Nephron progenitor cell (in vitro differentiated cells): Measurements from ENCODE around the gene CAMKMT.

ENCODE experiments used
- DNase-seq: peaks from one replicate; pipeline ENCODE4 v3.0.0; 2021
- H3K27ac Mint-ChIP-seq: 2 replicates; pipeline ENCODE4 v1.8.0; 2021; ENCODE audit warnings: mild to moderate bottlenecking, moderate library complexity, mixed read lengths
- H3K27me3 Mint-ChIP-seq: 2 replicates; pipeline ENCODE4 v1.8.0; 2021; ENCODE audit warnings: mild to moderate bottlenecking, low read depth, mixed read lengths; ENCODE audit not compliant: poor library complexity
- H3K36me3 Mint-ChIP-seq: 2 replicates; pipeline ENCODE4 v1.8.0; 2021; ENCODE audit warnings: low read depth, mixed read lengths
- H3K4me1 Mint-ChIP-seq: 2 replicates; pipeline ENCODE4 v1.8.0; 2021; ENCODE audit warnings: mixed read lengths
- H3K4me3 Mint-ChIP-seq: 2 replicates; pipeline ENCODE4 v1.8.0; 2021; ENCODE audit warnings: mild to moderate bottlenecking, moderate library complexity, mixed read lengths
- H3K9me3 Mint-ChIP-seq: 2 replicates; pipeline ENCODE4 v1.8.0; 2021; ENCODE audit warnings: mild to moderate bottlenecking, moderate library complexity, mixed read lengths
- TF ChIP-seq, protein P1 (sequence below): fragments of 200-600 bp; sonication (generic); IDR thresholded peaks from 2 replicates; pipeline ENCODE4 v1.5.0; 2021; ENCODE audit warnings: antibody characterized with exemption

CAMKMT gene

DNA sequence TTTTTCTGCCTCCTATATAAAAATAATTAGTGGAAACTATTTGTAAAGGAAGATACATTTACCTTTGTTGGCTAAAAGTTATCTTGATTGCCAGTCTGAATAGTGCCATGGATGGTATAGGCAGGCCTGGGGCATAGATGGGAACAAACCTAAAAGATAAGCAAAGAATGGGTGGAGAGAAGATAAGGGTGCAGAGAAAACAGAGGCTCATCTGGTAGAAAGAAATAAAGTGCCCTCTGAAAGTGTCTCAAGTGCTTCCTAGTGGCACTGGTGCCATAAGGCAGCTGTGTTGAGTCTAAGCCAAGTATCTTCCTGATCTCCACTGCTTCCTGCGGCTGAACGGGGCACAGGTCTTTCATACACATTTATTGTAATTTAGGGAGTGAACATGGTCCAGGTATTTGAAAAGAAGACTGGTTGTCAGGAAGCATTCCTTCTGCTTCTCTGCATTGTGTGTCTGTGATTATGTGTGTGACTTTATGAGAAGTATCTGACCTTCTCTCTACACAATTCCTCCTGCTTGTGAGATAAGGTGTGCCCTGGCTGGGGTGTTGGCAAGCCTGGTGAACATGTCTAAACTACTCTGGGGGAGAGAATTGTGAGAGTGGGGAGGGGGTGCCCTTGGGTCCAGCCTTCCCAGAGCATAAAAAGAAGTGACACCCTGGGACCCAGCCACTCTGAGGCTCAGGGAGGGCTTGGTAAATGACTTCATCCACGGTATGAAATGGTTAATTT is 280.5 kb downstream of the CAMKMT start:
- TF ChIP-seq, protein P1, sequence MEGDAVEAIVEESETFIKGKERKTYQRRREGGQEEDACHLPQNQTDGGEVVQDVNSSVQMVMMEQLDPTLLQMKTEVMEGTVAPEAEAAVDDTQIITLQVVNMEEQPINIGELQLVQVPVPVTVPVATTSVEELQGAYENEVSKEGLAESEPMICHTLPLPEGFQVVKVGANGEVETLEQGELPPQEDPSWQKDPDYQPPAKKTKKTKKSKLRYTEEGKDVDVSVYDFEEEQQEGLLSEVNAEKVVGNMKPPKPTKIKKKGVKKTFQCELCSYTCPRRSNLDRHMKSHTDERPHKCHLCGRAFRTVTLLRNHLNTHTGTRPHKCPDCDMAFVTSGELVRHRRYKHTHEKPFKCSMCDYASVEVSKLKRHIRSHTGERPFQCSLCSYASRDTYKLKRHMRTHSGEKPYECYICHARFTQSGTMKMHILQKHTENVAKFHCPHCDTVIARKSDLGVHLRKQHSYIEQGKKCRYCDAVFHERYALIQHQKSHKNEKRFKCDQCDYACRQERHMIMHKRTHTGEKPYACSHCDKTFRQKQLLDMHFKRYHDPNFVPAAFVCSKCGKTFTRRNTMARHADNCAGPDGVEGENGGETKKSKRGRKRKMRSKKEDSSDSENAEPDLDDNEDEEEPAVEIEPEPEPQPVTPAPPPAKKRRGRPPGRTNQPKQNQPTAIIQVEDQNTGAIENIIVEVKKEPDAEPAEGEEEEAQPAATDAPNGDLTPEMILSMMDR = no peak
- Mint-ChIP-seq H3K27me3 (peaks cover 3% of the 10 kb centered on the region), H3K27ac (no peak overlapping the region), H3K9me3 (no peaks in the 10 kb centered on the region), H3K36me3 (no peaks in the 10 kb centered on the region), H3K4me1 (peaks cover 16% of the 10 kb centered on the region), H3K4me3 (no peak overlapping the region)
- DNase-seq = no peak

DNA sequence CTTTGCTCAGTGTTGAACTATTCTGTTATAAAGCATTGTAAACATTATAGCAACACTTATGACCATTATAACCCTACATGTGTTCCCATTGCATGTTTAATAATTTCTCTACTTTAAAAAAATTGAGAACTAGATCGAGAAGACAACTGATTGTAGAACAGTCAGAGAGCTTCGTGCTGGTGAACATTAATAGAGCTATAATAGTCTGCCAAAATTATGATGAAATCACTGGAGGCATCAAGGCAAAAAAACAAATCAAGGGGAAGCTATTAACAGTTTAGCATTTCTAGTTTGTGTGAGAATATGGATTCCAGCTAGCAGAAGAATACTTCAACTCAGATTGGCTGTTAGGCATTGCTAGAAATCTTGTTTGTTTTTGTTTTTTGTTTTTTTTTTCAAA is 284.2 kb downstream of the CAMKMT start:
- DNase-seq = no peak
- no peak overlapping the region for H3K4me3 Mint-ChIP-seq
- no peaks in the 10 kb centered on the region for H3K9me3 Mint-ChIP-seq
- H3K36me3 Mint-ChIP-seq = no peaks in the 10 kb centered on the region
- no peaks in the 10 kb centered on the region for H3K4me1 Mint-ChIP-seq
- no peak overlapping the region for H3K27ac Mint-ChIP-seq
- peaks cover 6% of the 10 kb centered on the region for H3K27me3 Mint-ChIP-seq
- TF ChIP-seq, protein P1 = no peak

DNA sequence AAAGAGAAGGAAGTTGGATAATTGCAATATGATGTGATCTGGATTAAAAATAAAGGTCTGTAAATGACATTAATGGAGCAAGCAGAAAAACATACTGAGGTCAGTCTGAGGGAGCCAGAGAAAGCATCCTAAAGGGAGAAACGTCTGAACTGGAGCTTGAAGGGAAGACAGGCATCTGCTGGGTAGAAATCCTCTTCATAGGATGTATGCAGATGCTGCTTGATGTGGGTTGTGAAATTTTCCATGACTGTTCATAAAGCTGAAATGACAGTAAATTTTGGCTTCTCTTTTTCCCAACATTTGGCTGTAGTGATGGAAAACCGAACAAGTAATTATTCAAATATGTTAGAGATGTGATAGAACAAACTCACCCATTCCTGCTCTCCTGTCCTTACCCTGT is 287.6 kb downstream of the CAMKMT start:
- Mint-ChIP-seq H3K36me3 (no peaks in the 10 kb centered on the region), H3K27ac (no peak overlapping the region), H3K4me3 (no peak overlapping the region), H3K4me1 (no peaks in the 10 kb centered on the region), H3K9me3 (no peaks in the 10 kb centered on the region), H3K27me3 (peaks cover 14% of the 10 kb centered on the region)
- DNase-seq = no peak
- TF ChIP-seq, protein P1 = no peak

DNA sequence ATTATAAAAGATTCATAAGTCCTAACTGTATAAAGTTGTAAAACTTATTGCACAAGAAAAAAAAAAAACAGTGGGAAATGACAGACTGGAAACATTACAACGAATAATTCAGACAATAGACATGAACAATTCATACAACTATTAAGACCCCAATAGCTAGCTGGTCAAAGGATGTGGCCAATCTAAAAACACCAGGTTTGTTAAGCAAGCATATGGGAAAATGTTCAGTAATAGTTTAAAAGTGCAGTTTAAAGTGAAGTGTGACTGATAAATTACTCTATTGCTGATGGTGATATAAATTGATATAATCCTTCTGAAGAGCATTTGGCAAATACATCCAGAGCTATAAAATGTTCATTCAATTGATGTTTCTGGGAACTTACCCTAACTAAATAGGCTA is 289.0 kb downstream of the CAMKMT start:
- no peaks in the 10 kb centered on the region for H3K9me3 Mint-ChIP-seq
- TF ChIP-seq, protein P1 = no peak
- H3K27ac Mint-ChIP-seq = no peak overlapping the region
- DNase-seq = no peak
- H3K4me1 Mint-ChIP-seq = no peaks in the 10 kb centered on the region
- H3K27me3 Mint-ChIP-seq = peaks cover 14% of the 10 kb centered on the region
- H3K4me3 Mint-ChIP-seq = no peak overlapping the region
- no peaks in the 10 kb centered on the region for H3K36me3 Mint-ChIP-seq

DNA sequence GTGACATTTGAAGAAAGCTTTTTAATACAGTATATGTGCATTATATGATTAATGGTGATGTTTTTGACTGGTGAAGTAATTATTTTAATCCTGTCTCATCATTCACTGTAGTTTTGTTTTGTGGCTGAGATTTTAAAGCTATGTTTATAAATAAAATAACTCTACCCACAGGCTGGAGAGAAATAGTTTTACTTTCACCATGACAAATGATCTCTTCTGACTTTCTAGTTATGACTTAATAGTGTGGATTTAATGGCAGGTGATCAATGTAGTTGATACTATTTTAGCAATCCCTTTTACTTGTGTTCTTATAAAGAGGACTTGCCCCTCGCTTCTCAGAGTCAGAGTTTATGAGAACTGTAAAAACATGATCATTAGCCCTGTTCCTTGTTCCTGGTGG is 290.2 kb downstream of the CAMKMT start:
- TF ChIP-seq, protein P1 = no peak
- Mint-ChIP-seq H3K27ac (no peak overlapping the region), H3K36me3 (no peaks in the 10 kb centered on the region), H3K4me3 (no peak overlapping the region), H3K27me3 (peaks cover 12% of the 10 kb centered on the region), H3K9me3 (no peaks in the 10 kb centered on the region), H3K4me1 (no peaks in the 10 kb centered on the region)
- DNase-seq = no peak

DNA sequence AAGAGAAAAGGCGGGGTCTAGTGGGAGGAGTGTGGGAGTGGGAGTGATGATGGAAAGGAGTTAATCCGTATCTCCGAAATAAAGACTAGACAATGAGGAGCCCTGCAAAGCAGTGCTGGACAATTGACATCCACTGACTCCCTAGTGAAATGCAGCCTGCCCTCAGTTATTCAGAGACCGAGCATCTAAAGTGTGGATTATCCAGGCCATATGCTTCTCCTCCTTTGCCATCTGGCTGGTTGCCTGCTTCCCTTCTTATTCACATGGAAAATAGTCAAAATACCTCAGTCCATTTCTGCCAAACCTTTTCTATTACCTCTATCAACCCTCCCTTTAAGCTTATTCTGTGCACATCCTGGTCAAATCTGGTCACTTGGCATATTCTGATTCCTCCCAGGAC is 291.0 kb downstream of the CAMKMT start:
- no peaks in the 10 kb centered on the region for H3K4me1 Mint-ChIP-seq
- no peak overlapping the region for H3K27ac Mint-ChIP-seq
- TF ChIP-seq, protein P1 = no peak
- no peak overlapping the region for H3K4me3 Mint-ChIP-seq
- DNase-seq = no peak
- H3K27me3 Mint-ChIP-seq = peaks cover 12% of the 10 kb centered on the region
- no peaks in the 10 kb centered on the region for H3K9me3 Mint-ChIP-seq
- H3K36me3 Mint-ChIP-seq = no peaks in the 10 kb centered on the region
